ENCODE measurements around the gene TTLL12.

- no peak for TF ChIP-seq CTCF (IDR thresholded peaks at IDR 0.05)
- TF ChIP-seq ZFX (IDR thresholded peaks at IDR 0.05; ENCODE audit: borderline replicate concordance), result no peak
Observed at GRCh38 chr22:43173976-43174720, 12.8 kb downstream of the TTLL12 start.

Data from 22Rv1 (cell line).